D341Med (cell line): ENCODE measurements around the gene TRPV2.

Experiments used
- DNase-seq: peaks from one replicate; pipeline ENCODE4 v3.0.0; 2012; ENCODE audit warnings: low spot score

Gene TRPV2

DNA sequence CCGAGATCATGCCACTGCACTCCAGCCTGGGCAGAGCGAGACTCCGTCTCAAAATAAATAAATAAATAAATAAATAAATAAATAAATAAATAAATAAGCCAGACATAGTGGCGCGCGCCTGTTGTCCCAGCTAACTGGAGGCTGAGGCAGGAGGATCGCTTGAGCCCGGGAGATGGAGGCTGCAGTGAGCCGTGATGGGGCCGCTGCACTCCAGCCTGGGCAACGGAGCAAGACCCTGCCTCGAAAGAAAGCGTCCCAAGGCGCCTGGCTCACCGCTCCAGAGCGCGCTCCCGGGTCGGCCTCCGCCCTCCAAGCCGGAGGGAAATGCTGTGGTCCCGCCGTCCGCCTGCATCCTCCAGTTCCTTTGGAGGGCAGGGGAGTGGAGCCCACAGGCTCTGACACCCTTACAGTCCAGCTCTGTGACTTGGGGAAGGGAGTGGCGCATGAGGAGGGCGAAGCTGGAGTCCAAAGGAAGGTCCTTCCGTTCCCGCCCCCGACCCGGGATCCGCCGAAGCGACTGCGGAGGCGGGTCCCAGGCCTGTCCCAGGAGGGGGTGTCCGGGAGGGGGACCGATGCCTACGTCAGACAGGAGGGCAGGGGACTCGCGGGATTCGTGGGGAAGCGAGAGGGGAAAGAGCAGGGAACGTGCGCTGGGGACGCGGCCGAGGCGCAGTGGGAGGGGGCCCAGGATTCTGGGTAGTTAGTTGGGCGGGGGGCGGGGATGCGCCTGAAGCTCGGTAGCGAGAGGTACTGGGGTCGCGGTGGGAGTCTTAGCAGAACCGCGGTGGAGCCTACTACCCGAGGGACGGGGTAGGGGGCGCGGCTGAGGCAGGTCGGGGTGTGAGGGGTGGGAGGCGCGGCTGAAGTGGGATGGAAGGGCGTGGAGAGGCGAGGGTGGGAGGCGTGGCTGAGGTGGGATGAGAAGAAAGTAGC, 8.4 kb upstream of the TRPV2 start:
- no peak for DNase-seq

DNA sequence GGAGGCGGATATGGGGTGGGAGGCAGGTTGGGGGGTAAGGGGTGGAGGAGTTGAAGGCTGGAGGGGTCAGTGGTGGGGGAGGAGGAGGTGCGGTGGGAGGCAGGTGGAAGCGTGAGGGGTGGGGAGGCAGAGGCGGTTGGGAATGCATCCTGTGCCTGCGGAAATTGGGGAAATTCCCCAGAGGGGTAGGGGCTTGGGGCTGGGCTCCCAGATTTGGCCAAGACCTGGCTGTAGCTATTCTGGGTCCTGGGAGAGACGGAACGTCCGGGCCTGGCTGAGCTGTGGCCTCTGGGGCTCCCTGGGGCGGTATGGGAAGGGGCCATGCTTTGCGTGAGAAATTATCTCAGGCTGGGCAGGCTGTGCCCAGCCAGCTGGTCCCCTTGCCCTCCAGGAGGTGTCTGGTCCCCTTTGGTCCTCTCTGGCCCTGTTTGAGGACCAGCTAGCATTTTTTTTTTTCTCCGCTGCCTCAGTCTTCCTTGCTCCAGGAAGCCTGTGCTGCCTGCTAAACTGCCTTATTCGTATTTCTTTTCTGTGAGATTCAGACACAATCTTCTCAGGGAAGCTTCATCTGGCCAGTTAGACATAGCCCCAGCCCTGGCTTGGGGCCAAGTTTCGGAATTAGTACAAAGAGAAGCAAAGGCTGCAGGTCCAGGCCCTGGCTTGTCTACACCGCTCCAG, 7.3 kb upstream of the TRPV2 start:
- peak; percentile 54 for DNase-seq

DNA sequence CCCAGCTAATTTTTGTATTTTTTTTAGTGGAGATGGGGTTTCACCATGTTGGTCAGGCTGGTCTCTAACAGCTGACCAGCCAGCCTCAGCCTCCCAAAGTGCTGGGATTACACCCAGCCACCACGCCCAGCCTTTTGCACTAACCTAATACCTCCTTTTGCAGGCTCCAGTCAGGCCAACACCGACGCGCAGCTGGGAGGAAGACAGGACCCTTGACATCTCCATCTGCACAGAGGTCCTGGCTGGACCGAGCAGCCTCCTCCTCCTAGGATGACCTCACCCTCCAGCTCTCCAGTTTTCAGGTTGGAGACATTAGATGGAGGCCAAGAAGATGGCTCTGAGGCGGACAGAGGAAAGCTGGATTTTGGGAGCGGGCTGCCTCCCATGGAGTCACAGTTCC, 2.0 kb downstream of the TRPV2 start:
- DNase-seq = no peak

DNA sequence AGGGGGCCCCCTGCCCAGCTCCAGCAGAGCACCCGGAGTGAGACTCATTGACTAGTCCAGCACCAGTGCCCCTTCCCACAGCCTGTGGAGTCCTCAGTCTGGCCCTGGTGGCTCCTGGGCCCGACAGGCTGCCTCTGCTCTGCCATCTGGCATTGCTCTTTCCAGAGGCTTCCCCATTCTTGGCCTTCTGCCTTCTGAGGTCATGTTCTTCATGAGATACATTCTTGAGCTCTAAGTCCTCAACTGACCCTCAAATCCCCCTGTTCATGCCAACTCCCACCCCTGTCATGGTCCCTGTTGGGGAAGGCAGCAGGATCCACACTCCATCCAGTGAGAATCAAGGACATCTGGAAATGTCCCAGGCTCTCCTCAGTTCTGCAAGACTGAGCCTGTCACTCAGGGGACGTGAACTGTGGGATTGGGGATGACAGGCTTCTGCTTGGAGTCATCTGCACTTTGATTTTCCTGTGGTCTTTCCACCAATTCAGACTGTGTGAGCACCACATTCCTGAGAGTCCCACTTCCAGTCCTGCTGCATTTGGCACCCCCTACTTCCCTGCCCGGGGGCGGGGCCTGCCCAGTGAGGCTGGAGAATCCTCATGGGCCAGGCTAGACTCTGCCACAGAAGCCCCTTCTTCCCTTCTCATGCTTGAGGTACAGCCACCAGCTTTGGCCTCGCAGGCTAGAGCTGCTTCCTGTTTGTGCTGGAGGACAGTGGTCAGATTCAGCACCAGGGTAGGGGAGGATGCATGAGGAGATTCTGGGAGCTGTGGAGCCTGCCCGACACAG, 2.7 kb downstream of the TRPV2 start:
- no peak for DNase-seq

DNA sequence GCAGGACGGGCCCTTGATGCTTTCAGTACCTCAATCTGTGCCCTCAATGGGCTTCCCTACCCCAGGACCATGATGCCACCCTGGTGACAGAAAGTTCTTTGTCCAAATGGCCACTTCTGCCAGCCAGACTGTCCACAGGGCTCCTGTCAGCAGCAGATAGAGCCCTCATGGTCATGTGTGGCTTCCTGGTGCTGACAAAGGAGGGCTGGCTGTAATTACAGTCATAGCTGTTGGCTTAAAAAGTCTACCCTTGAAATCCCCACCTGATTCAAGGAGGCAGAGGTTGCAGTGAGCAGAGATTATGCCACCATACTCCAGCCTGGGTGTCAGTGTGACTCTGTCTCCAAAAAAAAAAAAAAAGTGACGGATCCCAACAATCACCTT, 3.3 kb downstream of the TRPV2 start:
- no peak for DNase-seq

DNA sequence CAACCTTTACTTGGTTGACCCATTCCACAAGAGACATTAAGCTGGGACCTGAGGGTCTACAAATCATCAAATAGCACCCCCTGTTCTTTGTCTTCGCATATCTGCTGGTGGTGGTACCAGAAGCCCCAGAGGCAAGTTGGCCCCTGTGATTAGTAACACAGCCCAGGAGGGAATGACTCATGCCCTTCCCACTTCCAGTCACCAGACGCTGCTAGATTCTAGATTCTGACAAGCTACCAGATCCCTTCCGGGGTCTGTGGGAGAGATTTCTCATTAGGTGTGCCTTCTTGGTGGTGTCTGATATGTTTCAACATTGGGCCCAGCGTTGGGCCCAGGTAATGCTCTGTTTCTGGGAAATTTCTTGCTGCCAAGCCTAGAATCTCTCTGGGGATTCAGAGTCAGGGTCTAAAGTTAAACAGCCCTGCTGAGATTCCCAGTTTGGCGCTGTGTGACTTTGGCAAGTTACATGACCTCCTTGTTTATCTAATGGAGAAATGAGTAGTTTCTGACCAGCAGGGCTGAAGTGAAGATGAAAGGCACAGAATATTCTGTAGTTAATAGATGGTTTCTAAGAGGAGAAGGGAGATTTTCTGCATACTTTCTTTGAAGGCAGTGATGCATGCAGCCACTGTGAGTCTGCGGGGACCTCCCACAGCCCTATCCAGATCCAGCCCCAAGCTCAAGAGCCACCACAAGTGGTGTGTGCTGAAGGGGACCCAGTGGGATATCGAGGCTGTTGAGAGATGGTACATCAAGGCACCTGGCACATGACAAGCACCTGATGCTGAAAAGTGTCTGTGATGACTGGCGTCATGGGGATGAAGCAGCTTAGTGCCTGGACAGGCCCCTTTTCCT, 3.9 kb downstream of the TRPV2 start:
- no peak for DNase-seq

DNA sequence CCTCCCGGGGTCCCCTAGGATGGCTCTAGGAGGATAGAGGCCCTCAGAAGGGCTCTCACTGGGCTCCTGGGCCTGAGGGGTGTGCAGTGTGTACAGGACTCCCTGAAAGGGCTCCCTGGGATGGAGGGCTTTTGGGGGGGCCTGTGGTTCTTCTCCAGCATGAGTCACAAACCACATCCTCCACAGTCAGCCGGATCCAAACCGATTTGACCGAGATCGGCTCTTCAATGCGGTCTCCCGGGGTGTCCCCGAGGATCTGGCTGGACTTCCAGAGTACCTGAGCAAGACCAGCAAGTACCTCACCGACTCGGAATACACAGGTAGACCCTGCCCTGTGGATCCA, 4.5 kb downstream of the TRPV2 start:
- no peak for DNase-seq

DNA sequence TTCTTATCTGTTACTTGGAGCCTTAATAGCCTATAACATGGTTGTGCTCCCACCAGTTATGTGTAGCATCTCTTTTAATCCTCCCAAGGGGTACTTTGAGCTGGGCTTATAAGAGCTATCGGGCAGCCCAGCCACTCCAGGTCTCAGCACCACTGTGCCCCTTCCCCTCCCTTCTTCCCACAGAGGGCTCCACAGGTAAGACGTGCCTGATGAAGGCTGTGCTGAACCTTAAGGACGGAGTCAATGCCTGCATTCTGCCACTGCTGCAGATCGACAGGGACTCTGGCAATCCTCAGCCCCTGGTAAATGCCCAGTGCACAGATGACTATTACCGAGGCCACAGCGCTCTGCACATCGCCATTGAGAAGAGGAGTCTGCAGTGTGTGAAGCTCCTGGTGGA, 7.0 kb downstream of the TRPV2 start:
- DNase-seq = no peak

DNA sequence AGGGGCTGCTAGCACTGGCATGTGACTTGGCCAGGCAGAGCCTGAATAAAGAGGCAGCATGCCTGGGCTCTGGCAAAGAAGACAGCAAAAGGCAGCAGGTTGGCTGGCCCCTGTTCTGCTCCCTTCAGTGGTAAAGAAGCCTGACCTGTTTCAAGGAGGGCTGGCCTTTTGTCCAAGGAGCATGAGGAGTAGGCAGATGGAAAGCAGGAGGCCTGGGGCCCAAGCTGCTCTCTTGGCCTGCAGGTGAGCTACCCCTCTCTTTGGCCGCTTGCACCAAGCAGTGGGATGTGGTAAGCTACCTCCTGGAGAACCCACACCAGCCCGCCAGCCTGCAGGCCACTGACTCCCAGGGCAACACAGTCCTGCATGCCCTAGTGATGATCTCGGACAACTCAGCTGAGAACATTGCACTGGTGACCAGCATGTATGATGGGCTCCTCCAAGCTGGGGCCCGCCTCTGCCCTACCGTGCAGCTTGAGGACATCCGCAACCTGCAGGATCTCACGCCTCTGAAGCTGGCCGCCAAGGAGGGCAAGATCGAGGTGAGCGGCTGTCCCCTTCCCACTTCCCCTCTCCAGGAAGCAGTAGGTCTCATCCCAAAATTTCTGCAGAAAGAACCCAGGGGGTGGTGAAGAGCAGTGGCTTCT, 8.0 kb downstream of the TRPV2 start:
- no peak for DNase-seq

DNA sequence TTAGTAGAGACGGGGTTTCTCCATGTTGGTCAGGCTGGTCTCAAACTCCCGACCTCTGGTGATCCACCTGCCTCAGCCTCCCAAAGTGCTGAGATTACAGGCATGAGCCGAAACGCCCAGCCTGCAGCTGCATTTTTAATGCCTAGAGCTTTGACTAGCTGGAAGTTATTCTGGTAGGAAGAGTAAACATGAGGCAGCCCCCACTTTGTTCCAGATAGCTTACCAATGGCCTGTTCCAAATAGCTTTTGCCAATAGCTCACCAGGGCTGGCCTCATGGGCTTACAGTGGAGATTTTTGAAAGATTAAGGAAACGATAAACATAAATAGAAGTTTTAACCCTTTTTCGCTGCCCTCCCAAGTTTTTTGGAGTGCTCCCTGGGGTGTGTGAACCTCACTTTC, 9.8 kb downstream of the TRPV2 start:
- no peak for DNase-seq

DNA sequence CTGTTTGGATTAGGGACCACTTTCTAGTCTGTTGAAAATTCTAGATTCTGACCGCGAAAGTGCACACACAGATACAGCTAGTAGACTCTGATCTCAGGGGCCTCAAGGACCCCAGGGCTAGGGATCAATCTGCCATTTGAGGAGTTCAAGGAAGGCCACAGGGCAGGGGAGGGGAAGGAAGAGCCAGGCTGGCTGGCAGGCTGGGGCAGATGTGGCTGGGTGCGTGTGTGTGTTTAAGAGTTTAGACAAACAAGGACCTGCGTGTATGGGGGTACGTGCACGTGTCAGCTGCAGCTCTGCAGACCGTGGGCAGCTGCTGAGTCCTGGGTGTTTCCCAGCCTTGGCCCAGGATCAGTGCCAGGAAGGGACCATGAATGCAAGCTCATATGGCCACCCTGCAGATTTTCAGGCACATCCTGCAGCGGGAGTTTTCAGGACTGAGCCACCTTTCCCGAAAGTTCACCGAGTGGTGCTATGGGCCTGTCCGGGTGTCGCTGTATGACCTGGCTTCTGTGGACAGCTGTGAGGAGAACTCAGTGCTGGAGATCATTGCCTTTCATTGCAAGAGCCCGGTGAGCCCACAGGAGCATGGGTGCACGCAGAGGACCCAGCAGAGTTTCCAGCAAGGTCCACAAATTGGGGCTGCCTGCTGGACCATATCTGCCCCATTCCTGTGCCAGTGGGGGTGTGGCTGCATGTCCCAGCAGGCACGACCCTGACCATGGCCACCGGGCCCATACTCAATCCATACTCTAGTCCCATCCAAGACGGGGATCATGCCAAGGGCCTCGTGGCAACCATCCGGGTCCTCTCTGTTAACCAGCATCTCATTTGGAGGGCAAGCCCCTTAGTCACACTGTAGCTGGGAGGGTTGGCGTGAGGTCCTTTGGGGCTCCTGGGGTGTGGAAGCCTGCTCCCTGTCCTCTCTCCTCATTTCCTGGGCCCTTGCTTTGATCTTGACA, 10.6 kb downstream of the TRPV2 start:
- no peak for DNase-seq

DNA sequence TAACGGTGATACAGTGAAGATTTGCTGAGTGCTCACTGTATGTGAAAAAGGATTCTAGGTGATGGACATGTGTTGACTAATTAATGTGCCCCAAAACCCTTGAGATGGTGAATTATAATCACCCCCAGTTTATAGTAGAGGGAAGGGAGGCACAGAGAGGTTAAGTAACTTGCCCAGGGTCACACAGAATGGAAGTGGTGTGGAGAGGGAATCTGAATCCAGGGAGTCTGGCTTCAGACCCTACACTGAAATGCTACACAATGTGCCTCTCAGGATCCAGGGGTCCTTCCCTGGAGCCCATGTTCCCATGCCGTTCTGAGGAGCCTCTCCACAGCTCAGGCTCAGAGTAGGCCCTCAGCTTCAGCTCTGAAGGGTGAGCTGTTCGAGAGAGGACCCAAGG, 11.6 kb downstream of the TRPV2 start:
- DNase-seq = no peak

DNA sequence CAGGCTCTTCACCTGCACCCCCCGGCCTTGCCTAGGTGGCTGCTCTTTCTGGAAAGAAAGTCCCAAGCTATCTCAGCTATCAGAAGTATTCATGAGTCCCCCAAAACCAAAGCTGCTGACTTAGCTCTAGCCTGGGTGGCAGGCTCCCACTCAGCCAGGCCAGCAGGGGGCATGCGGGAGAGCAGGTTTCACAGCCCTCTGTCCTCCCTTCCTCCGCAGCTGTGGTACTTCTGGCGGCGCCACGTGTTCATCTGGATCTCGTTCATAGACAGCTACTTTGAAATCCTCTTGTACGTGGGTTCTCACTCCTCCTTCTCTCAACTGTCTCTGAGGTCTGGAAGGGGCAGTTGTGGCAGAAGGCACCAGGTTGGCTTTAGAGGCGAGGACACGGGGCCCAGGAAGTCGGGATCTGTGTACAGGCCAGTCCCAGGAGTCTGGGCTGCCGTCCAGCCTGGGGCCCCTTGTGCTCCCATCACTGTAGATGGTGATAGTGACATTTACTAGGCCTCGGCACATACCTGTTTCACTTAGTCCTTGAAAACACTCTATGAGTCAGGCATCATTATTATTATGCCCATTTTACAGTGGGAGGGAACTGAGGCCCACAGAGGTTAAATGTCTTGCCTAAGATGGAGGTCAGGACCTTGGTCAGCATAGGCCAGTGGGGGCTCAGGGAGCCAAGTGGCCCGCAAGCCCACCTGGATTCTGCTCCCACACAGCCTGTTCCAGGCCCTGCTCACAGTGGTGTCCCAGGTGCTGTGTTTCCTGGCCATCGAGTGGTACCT, 12.9 kb downstream of the TRPV2 start:
- DNase-seq = peak; percentile 82

DNA sequence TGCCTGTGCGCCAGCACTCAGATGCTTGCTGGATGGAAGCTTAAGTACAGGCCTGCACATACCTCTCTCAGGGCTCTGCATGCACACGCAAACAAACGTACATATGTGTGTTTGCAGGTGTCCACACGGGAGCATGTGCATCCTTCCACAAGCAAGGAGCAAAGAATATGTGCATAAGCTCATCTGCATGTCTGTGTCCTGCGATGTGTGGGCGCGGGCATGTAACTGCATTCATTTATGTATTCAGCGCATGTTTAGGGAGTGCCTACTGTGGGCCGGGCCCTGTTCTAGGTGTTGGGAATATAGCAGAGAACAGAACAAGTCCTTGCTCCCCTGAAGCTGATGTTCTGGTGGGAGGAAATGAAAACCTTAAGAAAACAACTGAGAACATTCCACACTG, 13.7 kb downstream of the TRPV2 start:
- no peak for DNase-seq

DNA sequence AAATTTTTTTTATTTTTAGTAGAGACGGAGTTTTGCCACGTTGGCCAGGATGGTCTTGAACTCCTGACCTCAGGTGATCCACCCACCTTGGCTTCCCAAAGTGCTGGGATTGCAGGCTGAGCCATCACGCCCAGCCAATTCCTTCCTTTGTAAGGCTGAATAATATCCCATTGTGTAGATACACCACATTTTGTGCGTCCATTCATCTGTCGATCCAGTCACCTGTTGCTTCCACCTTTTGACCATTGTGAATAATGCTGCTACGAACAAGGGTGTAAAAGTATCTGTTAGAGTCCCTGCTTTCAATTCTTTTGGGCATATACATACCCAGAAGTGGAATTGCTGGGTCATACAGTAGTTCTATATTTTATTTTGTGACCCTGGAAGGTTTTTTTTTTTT, 15.3 kb downstream of the TRPV2 start:
- DNase-seq = no peak

DNA sequence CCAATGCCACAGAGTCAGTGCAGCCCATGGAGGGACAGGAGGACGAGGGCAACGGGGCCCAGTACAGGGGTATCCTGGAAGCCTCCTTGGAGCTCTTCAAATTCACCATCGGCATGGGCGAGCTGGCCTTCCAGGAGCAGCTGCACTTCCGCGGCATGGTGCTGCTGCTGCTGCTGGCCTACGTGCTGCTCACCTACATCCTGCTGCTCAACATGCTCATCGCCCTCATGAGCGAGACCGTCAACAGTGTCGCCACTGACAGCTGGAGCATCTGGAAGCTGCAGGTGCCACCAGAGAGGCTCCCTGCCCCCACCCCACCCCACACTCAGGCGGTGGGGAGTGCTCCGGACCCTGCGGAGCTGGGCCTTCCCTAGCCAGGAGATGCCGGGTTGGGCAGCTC, 16.6 kb downstream of the TRPV2 start:
- DNase-seq = no peak

DNA sequence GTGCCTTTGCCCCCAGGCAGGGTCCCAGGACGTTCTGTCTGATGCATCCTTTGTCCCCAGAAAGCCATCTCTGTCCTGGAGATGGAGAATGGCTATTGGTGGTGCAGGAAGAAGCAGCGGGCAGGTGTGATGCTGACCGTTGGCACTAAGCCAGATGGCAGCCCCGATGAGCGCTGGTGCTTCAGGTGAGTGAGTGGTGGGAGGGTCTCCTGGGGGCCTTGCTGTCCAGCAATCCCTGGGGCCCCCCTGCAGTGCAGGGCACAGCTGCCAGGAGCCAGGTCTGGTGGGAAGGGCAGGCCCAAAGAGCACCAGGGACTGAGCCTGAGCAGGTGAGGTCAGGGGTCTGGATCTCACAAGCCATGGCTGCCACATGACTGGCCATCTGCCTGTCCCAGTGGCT, 18.1 kb downstream of the TRPV2 start:
- DNase-seq = no peak

DNA sequence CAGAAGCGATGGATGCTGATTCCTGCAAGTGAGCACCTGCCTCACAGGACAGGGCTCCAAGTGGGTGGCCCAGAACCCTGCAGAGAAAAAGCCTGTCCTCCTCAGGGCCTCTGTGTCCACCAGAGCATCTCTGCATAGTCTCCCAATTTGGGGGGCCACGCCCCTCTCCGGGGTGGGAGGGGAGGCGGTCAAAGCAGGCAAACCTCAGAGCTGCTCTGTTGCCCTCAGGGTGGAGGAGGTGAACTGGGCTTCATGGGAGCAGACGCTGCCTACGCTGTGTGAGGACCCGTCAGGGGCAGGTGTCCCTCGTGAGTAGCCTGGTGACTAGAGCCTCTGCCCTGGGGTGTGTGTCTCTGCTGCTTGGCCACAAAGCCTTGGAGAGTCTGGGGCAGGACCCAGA, 19.3 kb downstream of the TRPV2 start:
- no peak for DNase-seq
